Heart left ventricle (tissue), 13 donors: ENCODE results near the gene CXCL5.

Experiments used
- POLR2A ChIP-seq, 2 donors: fragments of 450-650 bp; IDR thresholded peaks; one replicate each; pipeline ENCODE4 v1.6.1; 2017; ENCODE audit warnings: antibody characterized with exemption in 2 of 2, mild to moderate bottlenecking in 2 of 2, moderate library complexity in 2 of 2
- TF ChIP-seq, protein P1 (sequence below), 12 donors: fragments of 200-600 bp; sonication (generic) in 4 of 12; IDR thresholded peaks; one replicate each; pipeline versions ENCODE4 v1.5.0 to v1.8.0; 2018 to 2022; ENCODE audit warnings: antibody characterized with exemption in 12 of 12, mild to moderate bottlenecking in 5 of 12
- donor health status: ischemic (EF 13 %, LVEDD 7.1; RV severe dilation, severe dysfunction).
- donor health status: DM: no; HTN: yes; CAD: no.
- donor health status: DM: no; HTN: no; CAD: no.
- donor health status: ischemic (EF 25% LVEDD 6.9; RV normal size, moderate dysfunction).
- donor health status: ischemic (EF 25% LVEDD 5.7; RV mildly dilated, moderate dysfunction).
- donor health status: ischemic (EF 35%, LVEDD 5.7; RV mildly dilated, moderate dysfunction).
- donor health status: nonischemic (EF 11% LVEDD 7.7; RV severe dilation, severe dysfunction).
- donor health status: DM: yes; HTN: yes; CAD: no.
- donor health status: PGD.
- donor health status: ischemic (EF 29% LVEDD 5.4; RV normal size, mild dysfunction).
- donor health status: nonischemic (EF 23%, LVEDD 6.1; RV moderate dilation, normal function).

DNA sequence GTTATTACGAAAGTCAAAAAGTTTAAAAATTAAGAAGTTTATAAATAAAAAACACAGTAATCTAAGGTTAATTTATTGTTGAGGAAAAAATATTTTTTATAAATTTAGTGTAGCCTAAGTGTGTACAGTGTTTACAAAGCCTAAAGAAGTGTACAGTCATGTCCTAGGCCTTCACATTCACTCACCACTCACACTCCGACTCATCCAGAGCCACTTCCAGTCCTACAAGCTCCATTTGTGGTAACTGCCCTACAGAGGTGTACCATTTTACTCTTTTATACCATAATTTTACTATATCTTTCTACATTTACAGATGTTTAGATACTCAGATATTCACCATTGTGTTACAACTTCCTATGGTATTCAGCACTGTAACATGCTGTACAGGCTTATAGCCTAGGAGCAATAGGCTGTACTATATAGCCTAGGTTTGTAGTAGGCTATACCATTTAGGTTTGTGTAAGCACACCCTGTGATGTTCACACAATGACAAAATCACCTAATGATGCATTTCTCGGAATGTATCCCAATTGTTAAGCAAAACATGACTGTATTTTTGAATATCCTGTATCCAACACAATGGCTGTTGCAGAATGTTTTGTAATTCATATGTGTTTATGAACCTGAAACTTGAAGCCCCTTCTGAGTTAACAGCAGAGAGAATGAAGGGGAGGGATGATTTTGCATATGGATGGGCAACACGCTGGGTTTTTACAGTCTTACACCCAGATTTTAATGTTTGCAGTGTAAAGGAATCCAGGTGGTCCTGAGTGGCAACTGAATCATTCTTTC is 13.5 kb downstream of the CXCL5 start:
- TF ChIP-seq POLR2A (IDR thresholded peaks at IDR 0.05) = no peak
- TF ChIP-seq, protein P1, sequence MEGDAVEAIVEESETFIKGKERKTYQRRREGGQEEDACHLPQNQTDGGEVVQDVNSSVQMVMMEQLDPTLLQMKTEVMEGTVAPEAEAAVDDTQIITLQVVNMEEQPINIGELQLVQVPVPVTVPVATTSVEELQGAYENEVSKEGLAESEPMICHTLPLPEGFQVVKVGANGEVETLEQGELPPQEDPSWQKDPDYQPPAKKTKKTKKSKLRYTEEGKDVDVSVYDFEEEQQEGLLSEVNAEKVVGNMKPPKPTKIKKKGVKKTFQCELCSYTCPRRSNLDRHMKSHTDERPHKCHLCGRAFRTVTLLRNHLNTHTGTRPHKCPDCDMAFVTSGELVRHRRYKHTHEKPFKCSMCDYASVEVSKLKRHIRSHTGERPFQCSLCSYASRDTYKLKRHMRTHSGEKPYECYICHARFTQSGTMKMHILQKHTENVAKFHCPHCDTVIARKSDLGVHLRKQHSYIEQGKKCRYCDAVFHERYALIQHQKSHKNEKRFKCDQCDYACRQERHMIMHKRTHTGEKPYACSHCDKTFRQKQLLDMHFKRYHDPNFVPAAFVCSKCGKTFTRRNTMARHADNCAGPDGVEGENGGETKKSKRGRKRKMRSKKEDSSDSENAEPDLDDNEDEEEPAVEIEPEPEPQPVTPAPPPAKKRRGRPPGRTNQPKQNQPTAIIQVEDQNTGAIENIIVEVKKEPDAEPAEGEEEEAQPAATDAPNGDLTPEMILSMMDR (IDR thresholded peaks at IDR 0.05) = no peak
